B cell (primary cell): ENCODE results near the gene RNF181.

Source experiments
- EZH2 ChIP-seq: IDR thresholded peaks from 2 replicates; pipeline ENCODE4 v1.6.1; 2012; ENCODE audit warnings: borderline replicate concordance, low read depth, mild to moderate bottlenecking, moderate library complexity, low read length; ENCODE audit not compliant: insufficient read depth, poor library complexity, severe bottlenecking
- TF ChIP-seq, protein P1 (sequence below): fragments of 200-600 bp; IDR thresholded peaks from one replicate; pipeline ENCODE4 v1.8.0; 2022; ENCODE audit warnings: antibody characterized with exemption, mild to moderate bottlenecking

DNA sequence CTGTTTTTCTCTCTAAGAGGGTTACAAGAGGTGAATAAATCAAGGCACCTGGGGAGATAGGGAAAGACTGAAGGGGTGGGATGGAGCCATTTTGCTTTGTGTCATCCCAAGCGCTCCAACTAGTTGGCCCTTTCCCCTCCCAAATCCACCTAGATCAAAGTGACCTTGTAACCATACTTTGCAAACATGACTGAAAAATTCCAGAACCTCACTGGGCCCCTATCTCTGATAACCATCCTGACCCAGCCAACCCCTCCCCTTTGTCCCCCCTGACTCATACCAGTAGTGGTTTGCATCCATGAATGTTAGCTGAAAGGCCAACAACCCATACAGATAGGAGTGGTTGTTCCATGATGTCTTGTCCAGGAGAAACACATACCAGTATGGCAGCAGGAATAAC lies 37.4 kb upstream of the RNF181 start:
- TF ChIP-seq, protein P1, sequence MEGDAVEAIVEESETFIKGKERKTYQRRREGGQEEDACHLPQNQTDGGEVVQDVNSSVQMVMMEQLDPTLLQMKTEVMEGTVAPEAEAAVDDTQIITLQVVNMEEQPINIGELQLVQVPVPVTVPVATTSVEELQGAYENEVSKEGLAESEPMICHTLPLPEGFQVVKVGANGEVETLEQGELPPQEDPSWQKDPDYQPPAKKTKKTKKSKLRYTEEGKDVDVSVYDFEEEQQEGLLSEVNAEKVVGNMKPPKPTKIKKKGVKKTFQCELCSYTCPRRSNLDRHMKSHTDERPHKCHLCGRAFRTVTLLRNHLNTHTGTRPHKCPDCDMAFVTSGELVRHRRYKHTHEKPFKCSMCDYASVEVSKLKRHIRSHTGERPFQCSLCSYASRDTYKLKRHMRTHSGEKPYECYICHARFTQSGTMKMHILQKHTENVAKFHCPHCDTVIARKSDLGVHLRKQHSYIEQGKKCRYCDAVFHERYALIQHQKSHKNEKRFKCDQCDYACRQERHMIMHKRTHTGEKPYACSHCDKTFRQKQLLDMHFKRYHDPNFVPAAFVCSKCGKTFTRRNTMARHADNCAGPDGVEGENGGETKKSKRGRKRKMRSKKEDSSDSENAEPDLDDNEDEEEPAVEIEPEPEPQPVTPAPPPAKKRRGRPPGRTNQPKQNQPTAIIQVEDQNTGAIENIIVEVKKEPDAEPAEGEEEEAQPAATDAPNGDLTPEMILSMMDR, result no peak
- TF ChIP-seq EZH2, result no peak
